Ovary (tissue), 3 donors: ENCODE data around the gene HIVEP3.

Experiments used
- CTCF ChIP-seq, 3 donors: fragments of 450-650 bp in 2 of 3; fragments of 200-600 bp in 1 of 3; IDR thresholded peaks; one replicate each; pipeline versions ENCODE4 v1.5.1 to v1.8.0; 2016 to 2022; ENCODE audit warnings: antibody characterized with exemption in 3 of 3, mild to moderate bottlenecking in 1 of 3
- EP300 ChIP-seq: sonication (generic); formaldehyde crosslinking; IDR thresholded peaks from one replicate; pipeline ENCODE4 v1.6.1; 2017; ENCODE audit warnings: antibody characterized with exemption
- donor health status: DM: no; HTN: no; CAD: no.

- TF ChIP-seq CTCF (IDR thresholded peaks at IDR 0.05) (no peak), EP300 (no peak)
These were observed 137.8 kb downstream of the HIVEP3 start for GRCh38 chr1:41780916-41781315.
